K562 (cell line): Measurements from ENCODE around the gene ELOVL1. TPM values are rescaled to one million over a fixed set of nuclear protein-coding genes. Genes with fewer than 3 reads are reported as not detected.
A peak's percentile ranks its signal among the peaks of the same experiment; 100 is the strongest.

Experiments
- ATF7 ChIP-seq: fragments of 450-650 bp; IDR thresholded peaks from 2 replicates; pipeline ENCODE4 v1.7.1; 2014; ENCODE audit warnings: mild to moderate bottlenecking, moderate library complexity
- CBFB ChIP-seq: sonication (generic); formaldehyde crosslinking; IDR thresholded peaks from 2 replicates; pipeline ENCODE4 v1.4.0; 2020; ENCODE audit warnings: mild to moderate bottlenecking, missing genetic modification reagents
- FOXA3 ChIP-seq, 2 experiments: fragments of 450-650 bp in 1 of 2; sonication (generic) in 1 of 2; formaldehyde crosslinking; IDR thresholded peaks in 1 of 2; conservative IDR thresholded peaks in 1 of 2; 2 replicates each; pipeline versions ENCODE4 v1.4.0 to v1.8.0; 2020 to 2022; ENCODE audit warnings: mild to moderate bottlenecking in 2 of 2, missing genetic modification reagents in 1 of 2
- HDAC1 ChIP-seq, 2 experiments: fragments of 450-650 bp; IDR thresholded peaks; 2 replicates each; pipeline ENCODE4 v1.6.1; 2016 to 2017; ENCODE audit warnings: inconsistent platforms in 1 of 2, mild to moderate bottlenecking in 1 of 2, moderate library complexity in 1 of 2
- HDAC8 ChIP-seq: fragments of 450-650 bp; IDR thresholded peaks from 2 replicates; pipeline ENCODE4 v1.6.1; 2016; ENCODE audit warnings: mild to moderate bottlenecking, missing genetic modification characterization, moderate library complexity, missing compliant biosample characterization
- HIVEP1 ChIP-seq: fragments of 250-450 bp; sonication (Bioruptor Pico); IDR thresholded peaks from 2 replicates; pipeline ENCODE4 v1.4.0; 2020; ENCODE audit warnings: mild to moderate bottlenecking
- HNRNPLL ChIP-seq: fragments of 200-400 bp; formaldehyde crosslinking; IDR thresholded peaks from 2 replicates; pipeline ENCODE4 v1.6.1; 2017; ENCODE audit warnings: low read length, low read depth, mild to moderate bottlenecking; ENCODE audit not compliant: poor library complexity, severe bottlenecking
- HOXB6 ChIP-seq: fragments of 250-450 bp; sonication (Bioruptor Pico); IDR thresholded peaks from 2 replicates; pipeline ENCODE4 v1.5.1; 2022; ENCODE audit warnings: mild to moderate bottlenecking, borderline replicate concordance
- KLF13 ChIP-seq: fragments of 450-650 bp; IDR thresholded peaks from 2 replicates; pipeline ENCODE4 v1.6.1; 2016; ENCODE audit warnings: missing genetic modification characterization, low read depth, mild to moderate bottlenecking, missing compliant biosample characterization, moderate library complexity, borderline replicate concordance
- KLF6 ChIP-seq: fragments of 250-450 bp; sonication (Bioruptor Pico); IDR thresholded peaks from 2 replicates; pipeline ENCODE4 v1.4.0; 2020; ENCODE audit warnings: mild to moderate bottlenecking, moderate library complexity, borderline replicate concordance
- PTRF ChIP-seq: fragments of 450-650 bp; IDR thresholded peaks from 2 replicates; pipeline ENCODE4 v1.6.1; 2016; ENCODE audit warnings: mild to moderate bottlenecking, missing genetic modification characterization, missing compliant biosample characterization
- RAD21 ChIP-seq, 2 experiments: fragments of 250-450 bp in 1 of 2; fragments of 450-650 bp in 1 of 2; sonication (Bioruptor Pico) in 1 of 2; formaldehyde crosslinking in 1 of 2; IDR thresholded peaks in 1 of 2; conservative IDR thresholded peaks in 1 of 2; 2 replicates each; pipeline versions ENCODE4 v1.4.0 to v1.8.0; 2020 to 2022; ENCODE audit warnings: mild to moderate bottlenecking in 2 of 2, moderate library complexity in 1 of 2
- SRSF3 ChIP-seq: fragments of 200-400 bp; formaldehyde crosslinking; IDR thresholded peaks from 2 replicates; pipeline ENCODE4 v1.6.1; 2016; ENCODE audit warnings: mild to moderate bottlenecking, low read length, moderate library complexity; ENCODE audit not compliant: insufficient read depth
- TRIM28 ChIP-seq: fragments of 450-650 bp; IDR thresholded peaks from 2 replicates; pipeline ENCODE4 v1.6.1; 2017
- ZNF184 ChIP-seq: sonication (generic); formaldehyde crosslinking; IDR thresholded peaks from 2 replicates; pipeline ENCODE4 v1.5.0; 2020; ENCODE audit warnings: missing genetic modification reagents
- ZNF655 ChIP-seq: fragments of 250-450 bp; sonication (Bioruptor Pico); IDR thresholded peaks from 2 replicates; pipeline ENCODE4 v1.5.0; 2021
- polyA plus RNA-seq, 8 experiments: library from polyadenylated mRNA; depleted of rRNA in 4 of 8; stranded (reverse) in 5 of 8; unstranded in 3 of 8; fragments of >200 nt; fragmentation: Nextera tagmentation in 2 of 8; fragmentation: Illumina TruSeq in 1 of 8; extraction: Ambion mirVana in 2 of 8; extraction: Trizol in 1 of 8; gene quantifications; 2 replicates each; pipeline versions ENCODE4 v1.2.1 to v1.2.3, GENCODE V29; 2011 to 2014; ENCODE audit warnings: inconsistent platforms in 1 of 8, missing spikeins in 1 of 8
- total RNA-seq, 7 experiments: library from RNA; depleted of rRNA in 6 of 7; stranded (reverse); fragments of >200 nt in 6 of 7; fragmentation: Illumina TruSeq in 2 of 7; extraction: Trizol in 2 of 7; gene quantifications; 2 replicates each; pipeline versions ENCODE4 v1.2.1 to v1.2.3, GENCODE V29; 2011 to 2021; ENCODE audit warnings: low replicate concordance in 1 of 7
- TF ChIP-seq, protein P1 (sequence below): fragments of 250-450 bp; sonication (Bioruptor Pico); IDR thresholded peaks from 2 replicates; pipeline ENCODE4 v1.5.0; 2020; ENCODE audit warnings: mild to moderate bottlenecking, borderline replicate concordance
- TF ChIP-seq, protein P2 (sequence below): sonication (generic); formaldehyde crosslinking; IDR thresholded peaks from 2 replicates; pipeline ENCODE4 v1.8.0; 2022; ENCODE audit warnings: mild to moderate bottlenecking, low read depth, missing genetic modification reagents
- TF ChIP-seq, protein P3 (sequence below): fragments of 200-800 bp; sonication (Bioruptor generic); IDR thresholded peaks from 2 replicates; pipeline ENCODE4 v1.6.1; 2017; ENCODE audit warnings: missing genetic modification characterization, missing compliant biosample characterization
- TF ChIP-seq, protein P4 (sequence below): fragments of 450-650 bp; IDR thresholded peaks from 2 replicates; pipeline ENCODE4 v1.6.1; 2014; ENCODE audit warnings: low read depth, mild to moderate bottlenecking, moderate library complexity, borderline replicate concordance

ELOVL1 gene
- total and polyA plus RNA-seq, 9 of the 15 experiments (the other 6 are each of a cell fraction or from before 2014, with no cell fraction given), result 51.0 to 157 (median 70.3) TPM

- TF ChIP-seq, protein P1, sequence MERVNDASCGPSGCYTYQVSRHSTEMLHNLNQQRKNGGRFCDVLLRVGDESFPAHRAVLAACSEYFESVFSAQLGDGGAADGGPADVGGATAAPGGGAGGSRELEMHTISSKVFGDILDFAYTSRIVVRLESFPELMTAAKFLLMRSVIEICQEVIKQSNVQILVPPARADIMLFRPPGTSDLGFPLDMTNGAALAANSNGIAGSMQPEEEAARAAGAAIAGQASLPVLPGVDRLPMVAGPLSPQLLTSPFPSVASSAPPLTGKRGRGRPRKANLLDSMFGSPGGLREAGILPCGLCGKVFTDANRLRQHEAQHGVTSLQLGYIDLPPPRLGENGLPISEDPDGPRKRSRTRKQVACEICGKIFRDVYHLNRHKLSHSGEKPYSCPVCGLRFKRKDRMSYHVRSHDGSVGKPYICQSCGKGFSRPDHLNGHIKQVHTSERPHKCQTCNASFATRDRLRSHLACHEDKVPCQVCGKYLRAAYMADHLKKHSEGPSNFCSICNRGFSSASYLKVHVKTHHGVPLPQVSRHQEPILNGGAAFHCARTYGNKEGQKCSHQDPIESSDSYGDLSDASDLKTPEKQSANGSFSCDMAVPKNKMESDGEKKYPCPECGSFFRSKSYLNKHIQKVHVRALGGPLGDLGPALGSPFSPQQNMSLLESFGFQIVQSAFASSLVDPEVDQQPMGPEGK (CRISPR knock-in tag), result no peak
- TF ChIP-seq RAD21 (CRISPR knock-in tag; conservative IDR thresholded peaks at IDR 0.05 in 1 of 2, IDR thresholded peaks at IDR 0.05 in 1 of 2), result no peak
- TF ChIP-seq TRIM28, result no peak
- TF ChIP-seq ZNF655 (CRISPR knock-in tag), result no peak
- TF ChIP-seq PTRF (tag), result no peak
- no peak for TF ChIP-seq KLF13
- TF ChIP-seq HOXB6 (CRISPR knock-in tag), result no peak
- no peak for TF ChIP-seq KLF6
- TF ChIP-seq HNRNPLL, result no peak
- TF ChIP-seq, protein P2, sequence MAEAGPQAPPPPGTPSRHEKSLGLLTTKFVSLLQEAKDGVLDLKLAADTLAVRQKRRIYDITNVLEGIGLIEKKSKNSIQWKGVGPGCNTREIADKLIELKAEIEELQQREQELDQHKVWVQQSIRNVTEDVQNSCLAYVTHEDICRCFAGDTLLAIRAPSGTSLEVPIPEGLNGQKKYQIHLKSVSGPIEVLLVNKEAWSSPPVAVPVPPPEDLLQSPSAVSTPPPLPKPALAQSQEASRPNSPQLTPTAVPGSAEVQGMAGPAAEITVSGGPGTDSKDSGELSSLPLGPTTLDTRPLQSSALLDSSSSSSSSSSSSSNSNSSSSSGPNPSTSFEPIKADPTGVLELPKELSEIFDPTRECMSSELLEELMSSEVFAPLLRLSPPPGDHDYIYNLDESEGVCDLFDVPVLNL, result no peak
- peak in 1 of 2 experiments; percentile 79; a peak in 2 of 4 replicates for TF ChIP-seq HDAC1 (IDR thresholded peaks at IDR 0.05)
- TF ChIP-seq HIVEP1 (CRISPR knock-in tag), result no peak
- TF ChIP-seq HDAC8 (tag), result no peak
- TF ChIP-seq, protein P3, sequence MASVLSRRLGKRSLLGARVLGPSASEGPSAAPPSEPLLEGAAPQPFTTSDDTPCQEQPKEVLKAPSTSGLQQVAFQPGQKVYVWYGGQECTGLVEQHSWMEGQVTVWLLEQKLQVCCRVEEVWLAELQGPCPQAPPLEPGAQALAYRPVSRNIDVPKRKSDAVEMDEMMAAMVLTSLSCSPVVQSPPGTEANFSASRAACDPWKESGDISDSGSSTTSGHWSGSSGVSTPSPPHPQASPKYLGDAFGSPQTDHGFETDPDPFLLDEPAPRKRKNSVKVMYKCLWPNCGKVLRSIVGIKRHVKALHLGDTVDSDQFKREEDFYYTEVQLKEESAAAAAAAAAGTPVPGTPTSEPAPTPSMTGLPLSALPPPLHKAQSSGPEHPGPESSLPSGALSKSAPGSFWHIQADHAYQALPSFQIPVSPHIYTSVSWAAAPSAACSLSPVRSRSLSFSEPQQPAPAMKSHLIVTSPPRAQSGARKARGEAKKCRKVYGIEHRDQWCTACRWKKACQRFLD (CRISPR knock-in tag), result peak; percentile 41; the same call in 1 of the 2 replicates
- no peak for TF ChIP-seq ZNF184
- TF ChIP-seq ATF7, result peak; percentile 79
- TF ChIP-seq CBFB (CRISPR knock-in tag), result no peak
- TF ChIP-seq, protein P4, sequence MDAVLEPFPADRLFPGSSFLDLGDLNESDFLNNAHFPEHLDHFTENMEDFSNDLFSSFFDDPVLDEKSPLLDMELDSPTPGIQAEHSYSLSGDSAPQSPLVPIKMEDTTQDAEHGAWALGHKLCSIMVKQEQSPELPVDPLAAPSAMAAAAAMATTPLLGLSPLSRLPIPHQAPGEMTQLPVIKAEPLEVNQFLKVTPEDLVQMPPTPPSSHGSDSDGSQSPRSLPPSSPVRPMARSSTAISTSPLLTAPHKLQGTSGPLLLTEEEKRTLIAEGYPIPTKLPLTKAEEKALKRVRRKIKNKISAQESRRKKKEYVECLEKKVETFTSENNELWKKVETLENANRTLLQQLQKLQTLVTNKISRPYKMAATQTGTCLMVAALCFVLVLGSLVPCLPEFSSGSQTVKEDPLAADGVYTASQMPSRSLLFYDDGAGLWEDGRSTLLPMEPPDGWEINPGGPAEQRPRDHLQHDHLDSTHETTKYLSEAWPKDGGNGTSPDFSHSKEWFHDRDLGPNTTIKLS, result 0 out of 2 replicates have a peak, but pooled peaks have one; percentile 32
- TF ChIP-seq SRSF3, result no peak
- TF ChIP-seq FOXA3 (CRISPR knock-in tag; conservative IDR thresholded peaks at IDR 0.05 in 1 of 2, IDR thresholded peaks at IDR 0.05 in 1 of 2), result no peak
Measured at GRCh38 chr1:43405219-43405875, 37.5 kb upstream of the ELOVL1 start (continued).
